Prostate gland (tissue), 2 donors: ENCODE data around the gene SLC22A3. TPM values are rescaled to one million over a fixed set of nuclear protein-coding genes. Genes with fewer than 3 reads are reported as not detected.
"Not testable (repeated sequence)": the region's sequence is repeated elsewhere in the genome, so short reads cannot be mapped to it uniquely, and the experiment has no call there.

ENCODE experiments used
- DNase-seq: peaks from one replicate; pipeline ENCODE4 v3.0.0-alpha.2; 2019; ENCODE audit warnings: low spot score
- H3K27ac ChIP-seq, 2 donors: fragments of 200-600 bp; sonication (generic); 2 replicates each; pipeline ENCODE4 v1.5.1; 2017 to 2019
- H3K27me3 ChIP-seq: fragments of 200-600 bp; sonication (generic); replicated peaks from 2 replicates; pipeline ENCODE4 v1.5.1; 2019; ENCODE audit not compliant: insufficient read depth
- H3K36me3 ChIP-seq, 2 donors: fragments of 200-600 bp; sonication (generic); 1 replicate in 1 of 2; 2 replicates in 1 of 2; pipeline versions ENCODE4 v1.5.1 to v1.8.1; 2017 to 2019
- H3K4me1 ChIP-seq: fragments of 200-600 bp; sonication (generic); replicated peaks from 2 replicates; pipeline ENCODE4 v1.5.1; 2019
- H3K4me3 ChIP-seq, 2 donors: fragments of 200-600 bp; sonication (generic); 2 replicates each; pipeline ENCODE4 v1.5.1; 2017 to 2019
- H3K9me3 ChIP-seq: fragments of 200-600 bp; sonication (generic); 2 replicates; pipeline ENCODE4 v1.5.1; 2017
- CTCF ChIP-seq, 4 experiments: fragments of 200-600 bp in 2 of 4; fragments of 450-650 bp in 2 of 4; sonication (generic) in 2 of 4; IDR thresholded peaks; 1 replicate in 3 of 4; 2 replicates in 1 of 4; pipeline ENCODE4 v1.5.1; 2016 to 2019; ENCODE audit warnings: antibody characterized with exemption in 4 of 4, mild to moderate bottlenecking in 2 of 4, moderate library complexity in 2 of 4
- POLR2A ChIP-seq: fragments of 450-650 bp; IDR thresholded peaks from one replicate; pipeline ENCODE4 v1.6.1; 2016; ENCODE audit warnings: antibody characterized with exemption, mild to moderate bottlenecking
- POLR2AphosphoS5 ChIP-seq: sonication (generic); formaldehyde crosslinking; IDR thresholded peaks from one replicate; pipeline ENCODE4 v1.6.1; 2017; ENCODE audit warnings: antibody characterized with exemption
- WGBS: methylation state at CpG from one replicate; pipeline ENCODE4 v1.1.5; 2018; 5-methylcytosine and 5-hydroxymethylcytosine counted together
- intact Hi-C: fragments of 100-400 bp; cut with DNase I; formaldehyde crosslinking; loops from one replicate; pipeline ENCODE4 v1.14.2; 2022
- total RNA-seq, 2 donors: library from RNA; depleted of rRNA; stranded (reverse); fragments of >200 nt; gene quantifications; one replicate each; pipeline ENCODE4 v1.1.0, GENCODE V29; 2016

Gene SLC22A3
- total RNA-seq, 2 donors from 2014 or later, result 50.2 to 118 TPM

- Histone ChIP-seq H3K4me1 (peaks cover 12% of the 10 kb centered on the region), H3K4me3 (no peak overlapping the region), H3K27me3 (no peaks in the 10 kb centered on the region), H3K27ac (peak overlapping the region; percentile 24 to 30), H3K36me3 (no peaks in the 10 kb centered on the region), H3K9me3 (no peaks in the 10 kb centered on the region)
- TF ChIP-seq POLR2AphosphoS5, result peak; percentile 5
- no peak for TF ChIP-seq POLR2A
- TF ChIP-seq CTCF (IDR thresholded peaks at IDR 0.05), result no peak
- WGBS, result 31% methylated on average over 7 of the region's 7 CpGs
- no peak for DNase-seq
- intact Hi-C loops, result no loop called here
Measured at GRCh38 chr6:160391419-160392116, 43.4 kb downstream of the SLC22A3 start.

GRCh38 chr6:160393442-160393841, 45.3 kb downstream of the SLC22A3 start:
- H3K27me3 ChIP-seq, DNase-seq, H3K36me3 ChIP-seq, H3K4me1 ChIP-seq, H3K4me3 ChIP-seq, H3K9me3 ChIP-seq, intact Hi-C loops: not testable (repeated sequence)
- peak overlapping the region in 1 of 2 donors; percentile 72 for H3K27ac ChIP-seq
- WGBS, result 92% methylated on average over 1 of the region's 1 CpG

- DNase-seq, result no peak
- WGBS, result 50% methylated on average over 8 of the region's 8 CpGs
- intact Hi-C loops, result no loop called here
- TF ChIP-seq CTCF (IDR thresholded peaks at IDR 0.05) (no peak), POLR2AphosphoS5 (no peak), POLR2A (no peak)
- Histone ChIP-seq H3K27ac (peak overlapping the region; percentile 24 to 72), H3K4me3 (no peak overlapping the region), H3K27me3 (no peaks in the 10 kb centered on the region), H3K36me3 (no peaks in the 10 kb centered on the region), H3K9me3 (no peaks in the 10 kb centered on the region), H3K4me1 (peaks cover 2% of the 10 kb centered on the region)
Measured at GRCh38 chr6:160393891-160394653, 45.9 kb downstream of the SLC22A3 start.

- 61% methylated on average over 2 of the region's 2 CpGs for WGBS
- Histone ChIP-seq H3K4me1 (peaks cover 2% of the 10 kb centered on the region), H3K27me3 (no peaks in the 10 kb centered on the region), H3K36me3 (no peaks in the 10 kb centered on the region), H3K9me3 (no peaks in the 10 kb centered on the region), H3K4me3 (no peak overlapping the region), H3K27ac (peak overlapping the region; percentile 24 to 72)
- no peak for DNase-seq
- intact Hi-C loops, result no loop called here
- TF ChIP-seq POLR2A, result no peak
- TF ChIP-seq CTCF (IDR thresholded peaks at IDR 0.05), result no peak
- TF ChIP-seq POLR2AphosphoS5, result no peak
Measured at GRCh38 chr6:160394654-160395035, 46.5 kb downstream of the SLC22A3 start.

GRCh38 chr6:160395187-160395586, 47.0 kb downstream of the SLC22A3 start:
- Histone ChIP-seq H3K27me3 (no peaks in the 10 kb centered on the region), H3K36me3 (no peaks in the 10 kb centered on the region), H3K9me3 (no peaks in the 10 kb centered on the region), H3K4me1 (peaks cover 2% of the 10 kb centered on the region), H3K27ac (peak overlapping the region; percentile 24 to 72), H3K4me3 (no peak overlapping the region)
- DNase-seq, result no peak
- WGBS, result 64% methylated on average over 3 of the region's 3 CpGs
- TF ChIP-seq POLR2AphosphoS5 (no peak), POLR2A (no peak), CTCF (IDR thresholded peaks at IDR 0.05) (no peak)
- intact Hi-C loops, result no loop called here
